ENCODE measurements around the gene ATP2C1.
"Not testable (repeated sequence)": the region's sequence is repeated elsewhere in the genome, so short reads cannot be mapped to it uniquely, and the experiment has no call there.

ATP2C1 gene

DNA sequence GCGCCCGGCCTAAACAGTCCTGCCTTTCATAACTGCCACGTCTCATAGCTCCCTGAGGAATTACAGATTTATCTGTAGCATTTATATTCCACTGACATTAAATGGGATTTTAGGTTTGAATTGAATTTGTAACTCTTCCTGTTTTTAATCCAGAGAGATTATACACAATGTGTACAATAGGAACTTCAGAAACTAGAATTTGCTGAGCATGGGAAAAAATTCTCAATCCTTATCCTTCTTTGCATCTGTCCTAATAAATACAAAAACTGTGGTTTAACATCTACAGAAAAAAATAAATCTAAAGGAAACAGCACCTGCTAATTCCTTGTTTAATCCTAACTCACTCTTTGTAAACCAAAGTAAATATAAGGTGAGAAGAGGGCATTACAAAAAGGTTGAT lies 135.0 kb downstream of the ATP2C1 start:
- no peak overlapping the region for H3K4me3 ChIP-seq (ENCODE audit: low read depth, low read length)
- TF ChIP-seq, protein P1, sequence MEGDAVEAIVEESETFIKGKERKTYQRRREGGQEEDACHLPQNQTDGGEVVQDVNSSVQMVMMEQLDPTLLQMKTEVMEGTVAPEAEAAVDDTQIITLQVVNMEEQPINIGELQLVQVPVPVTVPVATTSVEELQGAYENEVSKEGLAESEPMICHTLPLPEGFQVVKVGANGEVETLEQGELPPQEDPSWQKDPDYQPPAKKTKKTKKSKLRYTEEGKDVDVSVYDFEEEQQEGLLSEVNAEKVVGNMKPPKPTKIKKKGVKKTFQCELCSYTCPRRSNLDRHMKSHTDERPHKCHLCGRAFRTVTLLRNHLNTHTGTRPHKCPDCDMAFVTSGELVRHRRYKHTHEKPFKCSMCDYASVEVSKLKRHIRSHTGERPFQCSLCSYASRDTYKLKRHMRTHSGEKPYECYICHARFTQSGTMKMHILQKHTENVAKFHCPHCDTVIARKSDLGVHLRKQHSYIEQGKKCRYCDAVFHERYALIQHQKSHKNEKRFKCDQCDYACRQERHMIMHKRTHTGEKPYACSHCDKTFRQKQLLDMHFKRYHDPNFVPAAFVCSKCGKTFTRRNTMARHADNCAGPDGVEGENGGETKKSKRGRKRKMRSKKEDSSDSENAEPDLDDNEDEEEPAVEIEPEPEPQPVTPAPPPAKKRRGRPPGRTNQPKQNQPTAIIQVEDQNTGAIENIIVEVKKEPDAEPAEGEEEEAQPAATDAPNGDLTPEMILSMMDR (IDR thresholded peaks at IDR 0.05; ENCODE audit: control insufficient read depth, extremely low read depth, insufficient read depth) = no peak
- no peak for DNase-seq (ENCODE audit: low read depth)

DNA sequence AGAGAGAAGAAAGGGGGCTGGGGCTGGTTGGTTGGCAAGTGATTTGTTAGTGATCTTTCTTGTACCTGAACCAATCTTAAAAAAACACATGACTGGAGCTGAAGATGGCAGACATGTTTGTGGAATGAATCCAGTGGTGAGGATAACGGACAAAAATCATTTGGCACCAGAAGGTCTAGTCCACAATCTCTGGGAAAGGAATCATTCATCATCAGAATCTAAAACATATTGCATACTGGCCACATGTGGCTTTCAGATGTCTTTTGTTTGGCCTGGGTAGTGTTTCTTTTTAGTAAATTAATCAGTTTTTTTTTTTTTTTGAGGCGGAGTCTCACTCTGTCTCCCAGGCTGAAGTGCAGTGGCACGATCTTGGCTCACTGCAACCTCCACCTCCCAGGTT lies 137.8 kb downstream of the ATP2C1 start:
- DNase-seq (ENCODE audit: low read depth) = no peak
- TF ChIP-seq, protein P1 (IDR thresholded peaks at IDR 0.05; ENCODE audit: control insufficient read depth, extremely low read depth, insufficient read depth) = no peak
- H3K4me3 ChIP-seq (ENCODE audit: low read depth, low read length) = no peak overlapping the region

DNA sequence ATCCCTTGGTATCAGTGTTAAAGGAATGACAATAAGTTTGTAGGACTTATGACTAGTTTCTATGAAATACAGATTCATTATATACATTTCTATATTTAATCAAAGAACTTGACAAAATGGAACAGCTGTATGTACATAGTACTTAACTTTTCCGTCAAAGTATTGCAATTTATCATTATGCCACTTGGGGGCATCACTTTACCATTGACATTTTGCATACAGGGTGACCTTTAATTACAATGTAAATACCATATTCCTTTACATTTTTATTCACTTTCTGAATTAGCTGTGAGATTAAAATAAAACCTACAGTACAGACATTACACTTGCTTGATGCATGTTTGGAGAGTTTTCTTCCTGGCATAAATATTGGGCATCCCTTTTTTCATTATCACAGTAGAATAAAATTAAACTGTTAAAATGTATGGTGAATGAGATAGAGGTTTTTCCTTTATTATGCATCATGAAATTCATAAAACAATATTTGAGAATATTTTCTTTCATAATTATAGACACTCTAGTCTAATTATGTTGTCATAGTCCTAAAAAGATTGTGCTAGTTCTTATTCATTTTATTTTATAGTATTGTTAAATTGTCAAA lies 139.7 kb downstream of the ATP2C1 start:
- H3K4me3 ChIP-seq (ENCODE audit: low read depth, low read length) = no peak overlapping the region
- TF ChIP-seq, protein P1 (IDR thresholded peaks at IDR 0.05; ENCODE audit: control insufficient read depth, extremely low read depth, insufficient read depth) = peak; percentile 75
- peak; percentile 32 for DNase-seq (ENCODE audit: low read depth)

DNA sequence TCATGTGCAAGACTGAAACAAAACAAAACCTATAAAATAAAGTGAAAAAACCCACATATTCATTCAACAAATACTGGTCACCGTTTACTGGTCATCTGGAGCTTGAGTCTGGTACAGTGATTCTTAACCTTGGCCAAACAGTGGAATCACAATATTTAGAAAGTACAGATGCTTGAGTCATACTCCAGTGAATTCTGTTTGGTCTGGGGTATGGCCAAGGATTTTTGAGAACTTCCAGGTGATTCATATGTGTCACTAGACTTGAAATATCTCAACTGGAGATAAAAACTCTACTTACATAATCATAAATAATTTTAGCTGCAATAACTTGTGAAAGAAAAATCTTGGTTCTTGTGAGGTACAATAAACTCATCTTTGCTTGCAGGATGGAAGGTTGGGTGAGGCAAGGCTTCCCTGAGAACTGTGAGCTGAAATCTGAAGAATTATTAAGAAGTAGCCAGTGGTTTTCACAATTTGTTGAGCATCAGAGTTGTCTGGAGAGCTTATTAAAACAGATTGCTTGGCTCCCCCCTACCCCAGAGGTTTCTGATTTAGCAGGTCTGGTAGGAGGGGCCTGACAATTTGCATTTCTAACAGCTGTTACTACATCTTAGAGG lies 142.4 kb downstream of the ATP2C1 start:
- TF ChIP-seq, protein P1 (IDR thresholded peaks at IDR 0.05; ENCODE audit: control insufficient read depth, extremely low read depth, insufficient read depth) = no peak
- no peak overlapping the region for H3K4me3 ChIP-seq (ENCODE audit: low read depth, low read length)
- DNase-seq (ENCODE audit: low read depth) = no peak

DNA sequence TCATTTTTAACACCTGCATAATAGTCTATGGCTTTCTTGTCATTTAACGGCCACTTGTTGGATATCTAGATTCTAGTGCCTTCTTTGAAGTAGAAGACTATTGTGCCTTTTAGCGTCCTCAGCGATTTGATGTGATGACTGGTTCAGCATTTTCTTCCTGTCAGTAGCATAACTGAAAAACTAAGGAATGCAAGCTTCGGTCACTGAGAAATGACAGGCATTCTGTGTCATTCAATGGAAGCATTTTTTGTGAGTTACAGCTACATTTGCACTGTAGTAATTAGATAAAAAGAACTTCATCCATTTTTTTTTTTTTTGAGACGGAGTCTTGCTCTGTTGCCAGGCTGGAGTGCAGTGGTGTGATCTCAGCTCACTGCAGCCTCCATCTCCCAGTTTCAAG lies 143.1 kb downstream of the ATP2C1 start:
- no peak overlapping the region for H3K4me3 ChIP-seq (ENCODE audit: low read depth, low read length)
- TF ChIP-seq, protein P1 (IDR thresholded peaks at IDR 0.05; ENCODE audit: control insufficient read depth, extremely low read depth, insufficient read depth) = no peak
- no peak for DNase-seq (ENCODE audit: low read depth)

DNA sequence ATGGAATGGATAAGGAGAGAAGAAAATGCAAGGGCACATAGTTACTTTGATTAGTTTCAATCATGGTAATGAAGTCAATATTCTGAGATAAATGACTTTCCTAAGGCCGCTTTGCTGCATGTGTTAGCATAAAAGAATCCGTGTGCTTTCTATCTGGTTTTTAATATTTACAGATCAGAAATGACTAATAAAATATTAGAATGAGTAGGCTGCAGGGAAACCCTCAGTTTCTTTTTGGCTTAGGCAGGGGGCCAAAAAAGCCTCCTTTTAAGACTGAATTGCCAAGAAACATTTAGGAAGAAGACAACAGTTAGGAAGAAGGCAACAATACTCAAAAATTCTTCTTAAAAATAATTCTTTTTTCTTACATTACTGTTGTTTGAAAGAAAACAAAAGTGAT lies 144.4 kb downstream of the ATP2C1 start:
- no peak overlapping the region for H3K4me3 ChIP-seq (ENCODE audit: low read depth, low read length)
- DNase-seq (ENCODE audit: low read depth) = no peak
- TF ChIP-seq, protein P1 (IDR thresholded peaks at IDR 0.05; ENCODE audit: control insufficient read depth, extremely low read depth, insufficient read depth) = no peak

DNA sequence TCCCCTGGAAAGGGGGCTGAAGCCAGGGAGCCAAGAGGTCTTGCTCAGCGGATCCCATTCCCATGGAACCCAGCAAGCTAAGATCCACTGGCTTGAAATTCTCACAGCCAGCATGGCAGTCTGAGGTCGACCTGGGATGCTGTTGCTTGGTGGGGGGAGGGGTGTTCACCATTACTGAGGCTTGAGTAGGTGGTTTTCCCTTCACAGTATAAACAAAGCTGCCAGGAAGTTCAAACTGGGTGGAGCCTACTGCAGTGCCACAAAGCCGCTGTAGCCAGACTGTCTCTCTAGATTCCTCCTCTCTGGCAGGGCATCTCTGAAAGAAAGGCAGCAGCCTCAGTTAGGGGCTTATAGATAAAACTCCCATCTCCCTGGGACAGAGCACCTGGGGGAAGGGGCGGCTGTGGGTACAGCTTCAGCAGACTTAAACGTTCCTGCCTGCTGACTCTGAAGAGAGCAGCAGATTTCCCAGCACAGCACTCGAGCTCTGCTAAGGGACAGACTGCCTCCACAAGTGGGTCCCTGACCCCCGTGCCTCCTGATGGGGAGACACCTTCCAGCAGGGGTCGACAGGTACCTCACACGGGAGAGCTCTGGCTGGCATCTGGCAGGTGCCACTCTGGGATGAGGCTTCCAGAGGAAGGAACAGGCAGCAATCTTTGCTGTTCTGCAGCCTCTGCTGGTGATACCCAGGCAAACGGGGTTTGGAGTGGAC lies 148.5 kb downstream of the ATP2C1 start:
- not testable (repeated sequence) for DNase-seq (ENCODE audit: low read depth); H3K4me3 ChIP-seq (ENCODE audit: low read depth, low read length)

Data from LNCaP clone FGC (cell line).